Smooth muscle cell (in vitro differentiated cells): ENCODE results near the gene ASB8. TPM values are rescaled to one million over a fixed set of nuclear protein-coding genes. Genes with fewer than 3 reads are reported as not detected.

Experiments
- DNase-seq: peaks from one replicate; lab custom pipeline; 2025; ENCODE audit not compliant: unreplicated experiment; lab: John Stamatoyannopoulos, UW
- H2AFZ ChIP-seq: fragments of 200-600 bp; sonication (generic); 2 replicates; pipeline ENCODE4 v1.6.0; 2016; ENCODE audit warnings: antibody characterized with exemption, low read depth, mild to moderate bottlenecking
- H3F3A ChIP-seq: fragments of 200-600 bp; sonication (generic); 2 replicates; pipeline ENCODE4 v1.6.0; 2017; ENCODE audit warnings: antibody characterized with exemption, low read depth
- H3K27ac ChIP-seq: fragments of 200-600 bp; sonication (generic); 2 replicates; pipeline ENCODE4 v1.5.1; 2016; ENCODE audit warnings: low read depth, mild to moderate bottlenecking
- H3K27me3 ChIP-seq: fragments of 200-600 bp; sonication (generic); 2 replicates; pipeline ENCODE4 v1.6.1; 2016; ENCODE audit warnings: low read depth, mild to moderate bottlenecking
- H3K36me3 ChIP-seq: fragments of 200-600 bp; sonication (generic); 2 replicates; pipeline ENCODE4 v1.5.1; 2016; ENCODE audit warnings: low read depth
- H3K4me1 ChIP-seq: fragments of 200-600 bp; sonication (generic); 2 replicates; pipeline ENCODE4 v1.5.1; 2016; ENCODE audit warnings: low read depth
- H3K4me2 ChIP-seq: fragments of 200-600 bp; sonication (generic); 2 replicates; pipeline ENCODE4 v1.6.0; 2016; ENCODE audit warnings: mild to moderate bottlenecking
- H3K4me3 ChIP-seq: fragments of 200-600 bp; sonication (generic); 2 replicates; pipeline ENCODE4 v1.5.1; 2016; ENCODE audit warnings: mild to moderate bottlenecking
- H3K79me2 ChIP-seq: fragments of 200-600 bp; sonication (generic); 2 replicates; pipeline ENCODE4 v1.6.0; 2016; ENCODE audit warnings: low read depth, mild to moderate bottlenecking
- H3K9ac ChIP-seq: fragments of 200-600 bp; sonication (generic); 2 replicates; pipeline ENCODE4 v1.6.0; 2016; ENCODE audit warnings: low read depth
- H3K9me3 ChIP-seq: fragments of 200-600 bp; sonication (generic); replicated peaks from 2 replicates; pipeline ENCODE4 v1.5.1; 2016; ENCODE audit warnings: low read depth
- H4K20me1 ChIP-seq: fragments of 200-600 bp; sonication (generic); 2 replicates; pipeline ENCODE4 v1.6.0; 2016; ENCODE audit warnings: low read depth
- CTCF ChIP-seq: fragments of 200-600 bp; sonication (generic); IDR thresholded peaks from 2 replicates; pipeline ENCODE4 v1.5.1; 2017; ENCODE audit warnings: borderline replicate concordance, mild to moderate bottlenecking, antibody characterized with exemption; ENCODE audit not compliant: insufficient read depth, poor library complexity, severe bottlenecking
- WGBS: methylation state at CpG from one replicate; pipeline ENCODE4 v1.1.7; 2016; ENCODE audit warnings: low lambda C conversion rate; 5-methylcytosine and 5-hydroxymethylcytosine counted together
- polyA plus RNA-seq: library from polyadenylated mRNA; unstranded; fragments of >200 nt; fragmentation: Nextera tagmentation; extraction: Ambion mirVana; gene quantifications from 2 replicates; pipeline ENCODE4 v1.2.1, GENCODE V29; 2016
- total RNA-seq: library from RNA; depleted of rRNA; stranded (reverse); fragments of >200 nt; gene quantifications from 2 replicates; pipeline ENCODE4 v1.2.3, GENCODE V29; 2014

The ASB8 gene
- total and polyA plus RNA-seq, 2 experiments from 2014 or later = 25.4 to 31.1 TPM

DNA sequence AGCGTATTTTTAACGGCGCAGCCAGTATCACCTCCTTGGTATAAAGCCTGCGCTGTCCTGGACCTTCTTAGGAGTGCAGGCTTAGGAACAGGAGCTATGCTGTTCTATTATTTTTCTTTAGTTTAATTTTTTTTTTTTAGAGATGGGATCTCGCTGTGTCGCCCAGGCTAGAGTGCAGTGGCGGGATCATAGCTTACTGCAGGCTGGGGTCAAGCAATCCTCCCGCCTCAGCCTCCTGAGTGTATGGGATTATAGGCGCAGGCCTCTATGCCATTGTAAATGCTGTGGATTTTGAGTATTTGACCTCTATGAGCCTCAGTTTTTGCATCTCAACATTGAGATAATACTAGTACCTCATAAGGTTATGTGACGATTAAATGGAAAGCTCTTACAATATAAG lies 41.7 kb upstream of the ASB8 start:
- Histone ChIP-seq H3K27ac (peak overlapping the region; percentile 91), H2AFZ (peak overlapping the region; percentile 94), H3K27me3 (no peaks in the 10 kb centered on the region), H3F3A (peaks cover 9% of the 10 kb centered on the region), H4K20me1 (no peaks in the 10 kb centered on the region), H3K79me2 (peaks cover 8% of the 10 kb centered on the region), H3K4me3 (peak overlapping the region; percentile 74), H3K9me3 (no peaks in the 10 kb centered on the region), H3K36me3 (no peaks in the 10 kb centered on the region), H3K9ac (peak overlapping the region; percentile 80), H3K4me2 (peak overlapping the region; percentile 89), H3K4me1 (peaks cover 16% of the 10 kb centered on the region)
- 73% methylated on average over 10 of the region's 10 CpGs for WGBS
- TF ChIP-seq CTCF = no peak
- no peak for DNase-seq

GRCh38 chr12:48198672-48198971 lies 41.3 kb upstream of the ASB8 start:
- Histone ChIP-seq H3K4me1 (peaks cover 16% of the 10 kb centered on the region), H3K9me3 (no peaks in the 10 kb centered on the region), H4K20me1 (no peaks in the 10 kb centered on the region), H3K36me3 (no peaks in the 10 kb centered on the region), H3K4me2 (peak overlapping the region; percentile 89), H3K27ac (peak overlapping the region; percentile 91), H2AFZ (peak overlapping the region; percentile 94), H3F3A (peaks cover 12% of the 10 kb centered on the region), H3K27me3 (no peaks in the 10 kb centered on the region), H3K4me3 (peak overlapping the region; percentile 74), H3K9ac (peak overlapping the region; percentile 80), H3K79me2 (peaks cover 8% of the 10 kb centered on the region)
- 49% methylated on average over 26 of the region's 26 CpGs for WGBS
- DNase-seq = no peak
- no peak for TF ChIP-seq CTCF

DNA sequence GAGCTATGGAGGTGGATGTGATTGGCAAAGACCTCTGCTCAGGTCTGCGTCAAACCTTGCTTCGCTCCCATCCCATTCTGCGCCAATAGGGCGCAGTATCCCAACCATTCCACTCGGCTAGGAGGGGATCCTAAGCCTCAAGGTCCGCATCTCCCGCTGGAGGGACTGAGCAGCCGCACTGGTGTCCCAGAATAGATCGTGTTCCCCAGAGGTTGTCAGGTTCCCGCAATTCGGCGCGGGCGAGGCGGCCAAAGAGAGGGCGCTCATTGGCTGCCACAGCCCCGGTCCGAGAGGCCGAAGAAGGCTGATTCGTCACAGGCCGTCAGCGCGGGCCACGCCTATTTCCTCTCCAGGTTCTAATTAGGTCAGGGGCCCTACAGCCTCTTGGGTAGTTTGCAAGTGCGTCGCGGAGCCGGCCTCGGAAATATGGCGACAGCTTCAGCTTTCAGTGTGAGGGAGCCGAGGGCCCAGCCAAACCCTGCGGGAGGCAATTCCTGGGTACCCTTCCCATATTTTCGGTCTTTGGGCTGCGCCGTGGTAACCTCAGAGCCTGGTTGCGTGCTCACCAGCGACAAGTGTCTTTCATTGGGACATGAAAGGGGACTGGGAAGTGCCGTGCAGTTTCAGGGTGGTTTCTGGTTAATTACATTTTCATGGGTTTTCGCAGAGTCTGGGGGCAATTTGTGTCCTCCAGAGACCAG lies 40.8 kb upstream of the ASB8 start:
- H3K4me3 ChIP-seq = peak overlapping the region; percentile 74
- no peaks in the 10 kb centered on the region for H3K36me3 ChIP-seq
- no peak for TF ChIP-seq CTCF
- H3F3A ChIP-seq = peaks cover 17% of the 10 kb centered on the region
- H3K79me2 ChIP-seq = peaks cover 8% of the 10 kb centered on the region
- peak; percentile 63 for DNase-seq
- no peaks in the 10 kb centered on the region for H3K9me3 ChIP-seq
- peaks cover 16% of the 10 kb centered on the region for H3K4me1 ChIP-seq
- no peaks in the 10 kb centered on the region for H3K27me3 ChIP-seq
- H4K20me1 ChIP-seq = no peaks in the 10 kb centered on the region
- 8% methylated on average over 39 of the region's 39 CpGs for WGBS
- H3K4me2 ChIP-seq = peak overlapping the region; percentile 89
- peak overlapping the region; percentile 94 for H2AFZ ChIP-seq
- peak overlapping the region; percentile 80 for H3K9ac ChIP-seq
- H3K27ac ChIP-seq = peak overlapping the region; percentile 91

- peak overlapping the region; percentile 91 for H3K27ac ChIP-seq
- H2AFZ ChIP-seq = peak overlapping the region; percentile 94
- peak overlapping the region; percentile 74 for H3K4me3 ChIP-seq
- peak overlapping the region; percentile 76 for H3K9ac ChIP-seq
- no peak for DNase-seq
- H3K4me1 ChIP-seq = peaks cover 19% of the 10 kb centered on the region
- WGBS = 3% methylated on average over 10 of the region's 10 CpGs
- peak overlapping the region; percentile 89 for H3K4me2 ChIP-seq
- no peaks in the 10 kb centered on the region for H3K27me3 ChIP-seq
- no peaks in the 10 kb centered on the region for H4K20me1 ChIP-seq
- H3K36me3 ChIP-seq = no peaks in the 10 kb centered on the region
- peak; percentile 43 for TF ChIP-seq CTCF
- H3F3A ChIP-seq = peaks cover 21% of the 10 kb centered on the region
- H3K79me2 ChIP-seq = peaks cover 8% of the 10 kb centered on the region
- no peaks in the 10 kb centered on the region for H3K9me3 ChIP-seq
These were observed 40.2 kb upstream of the ASB8 start for GRCh38 chr12:48197549-48197970.
